ENCODE measurements around the gene CPXM1.

DNA sequence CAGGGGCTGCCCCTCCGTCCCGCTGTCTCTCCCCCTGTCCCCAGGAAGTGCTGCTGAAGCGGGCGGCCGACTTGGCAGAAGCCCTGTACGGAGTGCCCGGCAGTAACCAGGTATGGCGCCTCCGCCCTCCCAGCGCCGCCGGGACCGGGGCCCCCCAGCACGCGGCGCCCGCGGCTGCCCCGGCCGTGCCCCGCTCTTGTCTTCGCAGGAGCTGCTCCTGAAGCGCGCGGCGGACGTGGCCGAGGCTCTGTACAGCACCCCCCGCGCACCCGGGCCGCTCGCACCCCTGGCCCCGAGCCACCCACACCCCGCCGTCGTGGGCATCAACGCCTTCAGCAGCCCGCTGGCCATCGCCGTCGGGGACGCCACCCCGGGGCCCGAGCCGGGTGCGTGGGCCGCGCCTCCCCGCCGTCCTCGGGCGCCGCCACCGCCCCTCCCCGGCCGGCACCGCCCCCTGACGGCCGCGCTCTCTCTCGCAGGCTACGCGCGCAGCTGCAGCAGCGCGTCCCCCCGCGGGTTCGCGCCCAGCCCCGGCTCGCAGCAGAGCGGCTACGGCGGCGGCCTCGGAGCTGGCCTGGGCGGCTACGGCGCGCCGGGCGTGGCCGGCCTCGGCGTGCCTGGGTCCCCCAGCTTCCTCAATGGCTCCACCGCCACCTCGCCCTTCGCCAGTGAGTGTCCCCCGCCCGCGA lies 48.4 kb downstream of the CPXM1 start:
- TF ChIP-seq, protein P1, sequence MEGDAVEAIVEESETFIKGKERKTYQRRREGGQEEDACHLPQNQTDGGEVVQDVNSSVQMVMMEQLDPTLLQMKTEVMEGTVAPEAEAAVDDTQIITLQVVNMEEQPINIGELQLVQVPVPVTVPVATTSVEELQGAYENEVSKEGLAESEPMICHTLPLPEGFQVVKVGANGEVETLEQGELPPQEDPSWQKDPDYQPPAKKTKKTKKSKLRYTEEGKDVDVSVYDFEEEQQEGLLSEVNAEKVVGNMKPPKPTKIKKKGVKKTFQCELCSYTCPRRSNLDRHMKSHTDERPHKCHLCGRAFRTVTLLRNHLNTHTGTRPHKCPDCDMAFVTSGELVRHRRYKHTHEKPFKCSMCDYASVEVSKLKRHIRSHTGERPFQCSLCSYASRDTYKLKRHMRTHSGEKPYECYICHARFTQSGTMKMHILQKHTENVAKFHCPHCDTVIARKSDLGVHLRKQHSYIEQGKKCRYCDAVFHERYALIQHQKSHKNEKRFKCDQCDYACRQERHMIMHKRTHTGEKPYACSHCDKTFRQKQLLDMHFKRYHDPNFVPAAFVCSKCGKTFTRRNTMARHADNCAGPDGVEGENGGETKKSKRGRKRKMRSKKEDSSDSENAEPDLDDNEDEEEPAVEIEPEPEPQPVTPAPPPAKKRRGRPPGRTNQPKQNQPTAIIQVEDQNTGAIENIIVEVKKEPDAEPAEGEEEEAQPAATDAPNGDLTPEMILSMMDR (IDR thresholded peaks at IDR 0.05; ENCODE audit: low read depth, low read length, missing input control) = no peak
- TF ChIP-seq, protein P2, sequence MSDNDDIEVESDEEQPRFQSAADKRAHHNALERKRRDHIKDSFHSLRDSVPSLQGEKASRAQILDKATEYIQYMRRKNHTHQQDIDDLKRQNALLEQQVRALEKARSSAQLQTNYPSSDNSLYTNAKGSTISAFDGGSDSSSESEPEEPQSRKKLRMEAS (IDR thresholded peaks at IDR 0.05) = no peak
- TF ChIP-seq JUND (IDR thresholded peaks at IDR 0.05) (no peak), HNF4G (IDR thresholded peaks at IDR 0.05) (no peak), HNF4A (conservative IDR thresholded peaks at IDR 0.05) (no peak), SP1 (IDR thresholded peaks at IDR 0.05) (no peak), YY1 (IDR thresholded peaks at IDR 0.05) (no peak), TAF1 (conservative IDR thresholded peaks at IDR 0.05) (no peak), GABPA (IDR thresholded peaks at IDR 0.05 in 1 of 2, conservative IDR thresholded peaks at IDR 0.05 in 1 of 2) (no peak), RAD21 (IDR thresholded peaks at IDR 0.05) (no peak), FOXA1 (IDR thresholded peaks at IDR 0.05) (no peak)
- TF ChIP-seq, protein P3, sequence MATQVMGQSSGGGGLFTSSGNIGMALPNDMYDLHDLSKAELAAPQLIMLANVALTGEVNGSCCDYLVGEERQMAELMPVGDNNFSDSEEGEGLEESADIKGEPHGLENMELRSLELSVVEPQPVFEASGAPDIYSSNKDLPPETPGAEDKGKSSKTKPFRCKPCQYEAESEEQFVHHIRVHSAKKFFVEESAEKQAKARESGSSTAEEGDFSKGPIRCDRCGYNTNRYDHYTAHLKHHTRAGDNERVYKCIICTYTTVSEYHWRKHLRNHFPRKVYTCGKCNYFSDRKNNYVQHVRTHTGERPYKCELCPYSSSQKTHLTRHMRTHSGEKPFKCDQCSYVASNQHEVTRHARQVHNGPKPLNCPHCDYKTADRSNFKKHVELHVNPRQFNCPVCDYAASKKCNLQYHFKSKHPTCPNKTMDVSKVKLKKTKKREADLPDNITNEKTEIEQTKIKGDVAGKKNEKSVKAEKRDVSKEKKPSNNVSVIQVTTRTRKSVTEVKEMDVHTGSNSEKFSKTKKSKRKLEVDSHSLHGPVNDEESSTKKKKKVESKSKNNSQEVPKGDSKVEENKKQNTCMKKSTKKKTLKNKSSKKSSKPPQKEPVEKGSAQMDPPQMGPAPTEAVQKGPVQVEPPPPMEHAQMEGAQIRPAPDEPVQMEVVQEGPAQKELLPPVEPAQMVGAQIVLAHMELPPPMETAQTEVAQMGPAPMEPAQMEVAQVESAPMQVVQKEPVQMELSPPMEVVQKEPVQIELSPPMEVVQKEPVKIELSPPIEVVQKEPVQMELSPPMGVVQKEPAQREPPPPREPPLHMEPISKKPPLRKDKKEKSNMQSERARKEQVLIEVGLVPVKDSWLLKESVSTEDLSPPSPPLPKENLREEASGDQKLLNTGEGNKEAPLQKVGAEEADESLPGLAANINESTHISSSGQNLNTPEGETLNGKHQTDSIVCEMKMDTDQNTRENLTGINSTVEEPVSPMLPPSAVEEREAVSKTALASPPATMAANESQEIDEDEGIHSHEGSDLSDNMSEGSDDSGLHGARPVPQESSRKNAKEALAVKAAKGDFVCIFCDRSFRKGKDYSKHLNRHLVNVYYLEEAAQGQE (IDR thresholded peaks at IDR 0.05) = no peak

Measured in liver (tissue), 3 donors.